ENCODE data around the gene KCNJ14.
"Not testable (repeated sequence)": the region's sequence is repeated elsewhere in the genome, so short reads cannot be mapped to it uniquely, and the experiment has no call there.

KCNJ14 gene

DNA sequence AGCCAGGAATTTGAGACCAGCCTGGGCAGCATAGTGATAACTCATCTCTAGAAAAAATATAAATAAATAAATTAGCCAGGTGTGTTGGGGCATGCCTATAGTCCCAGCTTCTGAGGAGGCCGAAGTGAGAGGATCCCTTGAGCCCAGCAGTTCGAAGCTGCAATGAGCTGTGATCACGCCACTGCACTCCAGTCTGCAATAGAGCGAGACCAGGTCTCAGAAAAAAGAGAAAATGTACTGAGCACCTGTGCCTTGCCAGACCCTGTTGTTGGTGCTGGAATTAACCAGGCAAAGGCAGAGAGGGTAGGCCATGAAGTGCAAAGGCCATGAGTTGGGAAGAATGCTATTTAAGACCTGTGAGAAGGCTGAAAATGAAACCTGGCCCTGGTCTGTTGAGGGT is 16.5 kb downstream of the KCNJ14 start:
- DNase-seq (ENCODE audit: low spot score): no peak

DNA sequence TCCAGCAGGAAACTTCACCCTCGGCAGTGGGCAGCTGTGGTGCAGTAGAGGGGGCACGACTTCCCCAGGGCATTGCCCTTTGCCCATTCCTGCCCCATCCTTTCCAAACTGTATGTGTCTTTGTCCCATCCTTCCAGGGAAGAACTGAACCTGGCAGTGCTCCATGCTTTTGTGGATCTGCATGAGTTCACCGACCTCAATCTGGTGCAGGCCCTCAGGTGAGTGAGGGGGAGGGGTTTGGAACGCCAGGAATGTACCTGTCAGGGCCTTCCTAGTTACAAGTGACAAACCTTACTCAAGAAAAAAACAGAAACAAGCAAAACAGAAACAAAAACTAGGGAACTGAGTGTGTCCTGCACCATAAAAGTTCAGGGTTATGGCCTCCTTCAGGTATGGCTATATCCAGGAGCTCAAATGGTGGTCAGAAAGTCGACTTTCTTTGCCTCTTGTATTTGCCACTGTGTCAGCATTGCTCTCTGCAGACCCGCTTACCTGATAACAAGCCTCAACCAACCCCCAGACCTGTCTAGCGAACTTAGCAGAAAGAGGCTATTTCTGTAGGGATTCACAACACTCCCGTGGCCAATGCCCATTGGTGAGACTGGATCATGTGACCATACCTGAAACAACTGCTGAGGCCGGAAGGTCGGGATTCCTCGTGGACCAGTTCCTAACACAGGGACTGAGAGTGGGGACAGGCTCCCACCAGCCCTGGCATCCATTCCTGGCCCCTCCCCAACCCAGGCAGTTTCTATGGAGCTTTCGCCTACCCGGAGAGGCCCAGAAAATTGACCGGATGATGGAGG is 18.0 kb downstream of the KCNJ14 start:
- DNase-seq (ENCODE audit: low spot score): peak; percentile 76

DNA sequence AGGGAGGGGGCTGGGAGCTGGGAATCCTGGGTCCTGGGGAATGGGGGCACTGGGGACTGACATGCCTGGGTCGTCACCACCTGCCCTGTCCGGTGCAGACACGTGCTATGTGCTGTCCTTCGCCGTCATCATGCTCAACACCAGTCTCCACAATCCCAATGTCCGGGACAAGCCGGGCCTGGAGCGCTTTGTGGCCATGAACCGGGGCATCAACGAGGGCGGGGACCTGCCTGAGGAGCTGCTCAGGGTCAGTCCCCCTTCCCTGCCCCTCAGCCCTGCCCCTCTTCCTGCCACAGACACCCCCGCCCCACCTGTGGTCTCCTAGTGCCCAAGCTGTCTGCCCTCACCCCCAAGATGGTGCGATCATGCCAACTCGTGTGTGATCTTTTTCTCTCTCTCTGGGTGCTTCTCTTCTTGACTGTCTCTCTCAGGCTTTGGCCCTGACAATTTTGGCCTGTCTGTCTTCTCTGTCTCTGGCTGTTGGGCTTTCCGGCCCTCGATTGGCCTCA is 18.8 kb downstream of the KCNJ14 start:
- no peak for DNase-seq (ENCODE audit: low spot score)

DNA sequence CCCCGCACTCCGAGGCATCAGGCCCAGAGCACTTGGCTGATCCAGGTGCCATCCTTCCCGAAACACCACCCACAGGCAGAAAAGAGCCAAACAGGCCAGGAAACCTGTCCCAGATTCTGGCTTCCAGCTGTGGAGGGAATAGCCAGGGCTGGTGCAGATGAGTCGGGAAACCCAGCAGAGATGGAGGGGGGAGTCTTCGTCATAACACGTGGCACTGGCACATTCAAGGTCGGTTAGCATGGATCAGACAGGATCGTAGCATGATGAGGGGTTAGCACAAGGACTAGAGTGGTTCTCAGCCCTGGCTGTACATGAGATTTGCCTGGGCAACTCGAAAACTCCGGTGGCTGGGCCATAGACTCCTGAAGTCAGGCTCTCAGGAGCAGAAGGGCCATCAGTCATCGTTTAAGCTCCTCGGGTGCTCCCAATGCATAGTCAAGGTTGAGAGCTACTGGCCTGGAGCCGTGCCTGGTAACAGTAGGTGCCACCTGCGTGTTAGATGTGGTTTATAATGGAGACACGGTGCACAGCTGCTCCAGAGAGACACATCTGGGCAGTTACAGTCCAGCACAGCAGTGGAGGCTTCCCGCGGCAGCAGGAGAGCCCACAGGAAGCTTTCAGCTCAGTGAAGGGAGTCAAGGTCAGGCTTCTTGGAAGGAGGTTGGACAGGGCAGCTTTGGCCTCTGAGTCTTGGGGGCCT is 20.1 kb downstream of the KCNJ14 start:
- no peak for DNase-seq (ENCODE audit: low spot score)

DNA sequence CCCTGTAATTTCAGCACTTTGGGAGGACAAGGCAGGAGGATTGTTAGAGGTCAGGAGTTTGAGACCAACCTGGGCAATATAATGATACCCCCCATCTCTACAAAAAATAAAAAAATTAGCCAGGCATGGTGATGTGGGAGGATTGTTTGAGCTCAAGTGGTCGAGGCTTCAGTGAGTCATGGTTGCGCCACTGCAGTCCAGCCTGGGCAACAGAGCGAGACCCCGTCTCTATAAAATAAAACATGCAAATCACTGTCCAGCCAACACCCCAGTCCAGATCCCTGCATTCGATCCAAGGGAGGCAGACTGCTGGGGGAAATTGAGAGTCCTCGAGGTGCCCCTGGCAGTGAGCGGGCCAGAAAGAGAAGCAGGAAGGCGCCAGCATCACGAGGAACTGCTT is 20.8 kb downstream of the KCNJ14 start:
- no peak for DNase-seq (ENCODE audit: low spot score)

DNA sequence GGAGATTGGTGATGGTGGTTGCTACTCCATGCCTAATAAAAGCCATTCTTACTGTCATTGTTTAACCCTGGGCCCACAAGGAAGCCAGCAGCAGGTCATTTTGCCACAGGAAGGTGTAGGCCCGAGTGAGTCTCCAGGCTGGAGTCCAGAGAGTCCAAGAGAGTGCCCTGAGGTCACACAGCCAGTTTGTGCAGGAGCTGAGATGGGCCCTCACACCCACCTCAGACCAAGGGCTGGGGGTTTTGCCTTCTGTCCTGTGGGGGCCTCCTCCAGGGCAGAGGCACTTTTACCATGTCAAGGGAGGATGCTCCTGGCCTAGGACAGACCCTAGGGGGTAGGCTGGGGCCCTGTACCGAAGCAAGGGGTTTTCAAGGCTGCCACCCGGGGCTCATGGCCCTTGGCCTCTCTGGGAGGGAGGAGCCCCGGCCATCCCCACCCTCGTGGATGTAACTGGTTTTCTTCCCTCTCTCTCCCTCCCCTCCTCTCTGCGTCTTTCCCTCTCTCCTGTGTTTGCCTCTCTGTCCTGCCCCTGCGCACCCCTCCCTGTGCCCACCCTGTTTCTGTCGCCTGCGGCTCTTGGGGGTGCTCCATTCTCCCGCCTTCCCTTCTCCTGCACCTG is 21.8 kb downstream of the KCNJ14 start:
- DNase-seq (ENCODE audit: low spot score): no peak

DNA sequence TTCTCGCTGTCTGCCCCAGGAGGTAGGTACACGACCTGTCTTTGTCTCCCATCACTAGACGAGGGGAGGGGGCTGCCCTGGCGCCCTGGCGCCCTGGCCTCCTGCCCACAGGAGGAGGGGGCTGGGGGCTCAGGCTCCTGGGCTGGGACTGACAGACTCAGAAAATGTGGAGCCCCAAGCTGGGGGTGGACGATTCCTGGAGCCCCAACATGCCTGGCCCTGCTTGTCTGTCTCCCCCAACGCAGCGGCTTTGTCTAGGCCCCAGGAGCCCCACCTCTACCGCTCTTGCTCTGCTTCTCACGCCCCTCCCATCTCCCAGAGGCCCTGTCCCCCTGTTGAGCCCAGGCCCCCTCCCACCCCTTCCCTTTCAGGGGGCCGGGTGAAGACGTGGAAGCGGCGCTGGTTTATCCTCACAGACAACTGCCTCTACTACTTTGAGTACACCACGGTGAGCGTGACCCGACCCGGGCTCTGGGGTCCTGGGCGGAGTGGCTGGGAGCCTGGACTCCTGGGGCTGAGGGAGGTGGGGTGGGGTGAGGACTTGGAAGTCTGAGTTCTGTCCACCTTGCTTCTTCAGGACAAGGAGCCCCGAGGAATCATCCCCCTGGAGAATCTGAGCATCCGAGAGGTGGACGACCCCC is 22.4 kb downstream of the KCNJ14 start:
- no peak for DNase-seq (ENCODE audit: low spot score)

DNA sequence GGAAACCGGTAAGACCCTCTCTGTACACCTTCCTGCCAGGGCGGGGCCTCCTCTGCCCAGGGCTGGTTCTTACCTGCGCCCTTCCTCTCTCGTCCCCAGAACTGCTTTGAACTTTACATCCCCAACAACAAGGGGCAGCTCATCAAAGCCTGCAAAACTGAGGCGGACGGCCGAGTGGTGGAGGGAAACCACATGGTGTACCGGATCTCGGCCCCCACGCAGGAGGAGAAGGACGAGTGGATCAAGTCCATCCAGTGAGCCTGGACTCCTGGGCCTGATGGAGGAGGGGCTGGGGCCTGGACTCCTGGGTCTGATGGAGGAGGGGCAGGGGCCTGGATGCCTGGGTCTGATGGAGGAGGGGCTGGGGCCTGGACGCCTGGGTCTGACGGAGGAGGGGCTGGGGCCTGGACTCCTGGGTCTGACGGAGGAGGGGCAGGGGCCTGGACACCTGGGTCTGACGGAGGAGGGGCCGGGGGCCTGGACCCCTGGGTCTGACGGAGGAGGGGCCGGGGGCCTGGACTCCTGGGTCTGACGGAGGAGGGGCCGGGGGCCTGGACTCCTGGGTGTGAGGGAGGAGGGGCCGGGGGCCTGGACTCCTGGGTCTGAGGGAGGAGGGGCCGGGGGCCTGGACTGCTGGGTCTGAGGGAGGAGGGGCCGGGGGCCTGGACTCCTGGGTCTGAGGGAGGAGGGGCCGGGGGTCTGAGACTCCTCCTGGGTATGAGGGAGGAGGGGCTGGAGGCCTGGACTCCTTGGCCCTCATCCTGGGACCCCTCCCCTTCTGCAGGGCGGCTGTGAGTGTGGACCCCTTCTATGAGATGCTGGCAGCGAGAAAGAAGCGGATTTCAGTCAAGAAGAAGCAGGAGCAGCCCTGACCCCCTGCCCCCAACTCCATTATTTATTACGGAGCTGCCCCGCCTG is 23.2 kb downstream of the KCNJ14 start:
- no peak for DNase-seq (ENCODE audit: low spot score)

DNA sequence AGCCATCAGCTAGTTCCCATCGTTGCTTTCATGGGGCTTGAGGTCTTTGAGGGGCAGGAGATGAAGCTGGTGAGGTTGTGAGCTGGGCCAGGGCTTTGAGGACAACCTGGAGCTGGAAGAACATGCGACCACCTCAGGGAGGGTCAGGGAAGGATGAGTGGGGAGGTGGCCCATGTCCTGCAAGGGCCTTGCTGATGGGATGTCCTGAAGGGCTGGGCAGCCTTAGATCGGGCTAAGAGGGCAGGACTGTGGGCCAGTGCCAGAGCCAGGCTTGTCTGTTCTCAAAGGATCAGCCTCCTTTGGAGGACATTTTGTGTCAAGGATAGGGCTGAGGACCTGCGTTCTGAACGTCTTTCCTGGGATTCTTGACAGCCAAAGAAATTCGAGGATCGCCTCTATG is 24.3 kb downstream of the KCNJ14 start:
- no peak for DNase-seq (ENCODE audit: low spot score)

DNA sequence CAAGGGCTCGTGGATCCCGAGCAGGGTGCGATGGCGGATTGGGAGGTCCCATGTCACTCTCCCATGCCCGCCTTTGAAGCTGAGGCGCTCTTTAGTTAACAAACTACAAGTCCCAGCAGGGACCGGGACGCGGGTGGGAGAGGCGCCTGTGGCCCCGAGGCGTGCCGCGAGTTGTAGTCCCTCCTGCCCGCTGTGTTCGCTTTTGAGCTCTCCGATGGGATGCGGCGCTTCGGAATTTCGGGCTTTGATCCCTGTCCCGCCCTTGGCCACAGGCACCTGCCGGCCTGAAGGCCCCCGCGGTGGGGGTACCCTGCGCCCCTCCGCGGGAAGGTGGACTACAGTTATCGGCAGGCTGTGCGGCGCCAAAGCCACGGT is 24.8 kb downstream of the KCNJ14 start:
- no peak for DNase-seq (ENCODE audit: low spot score)

DNA sequence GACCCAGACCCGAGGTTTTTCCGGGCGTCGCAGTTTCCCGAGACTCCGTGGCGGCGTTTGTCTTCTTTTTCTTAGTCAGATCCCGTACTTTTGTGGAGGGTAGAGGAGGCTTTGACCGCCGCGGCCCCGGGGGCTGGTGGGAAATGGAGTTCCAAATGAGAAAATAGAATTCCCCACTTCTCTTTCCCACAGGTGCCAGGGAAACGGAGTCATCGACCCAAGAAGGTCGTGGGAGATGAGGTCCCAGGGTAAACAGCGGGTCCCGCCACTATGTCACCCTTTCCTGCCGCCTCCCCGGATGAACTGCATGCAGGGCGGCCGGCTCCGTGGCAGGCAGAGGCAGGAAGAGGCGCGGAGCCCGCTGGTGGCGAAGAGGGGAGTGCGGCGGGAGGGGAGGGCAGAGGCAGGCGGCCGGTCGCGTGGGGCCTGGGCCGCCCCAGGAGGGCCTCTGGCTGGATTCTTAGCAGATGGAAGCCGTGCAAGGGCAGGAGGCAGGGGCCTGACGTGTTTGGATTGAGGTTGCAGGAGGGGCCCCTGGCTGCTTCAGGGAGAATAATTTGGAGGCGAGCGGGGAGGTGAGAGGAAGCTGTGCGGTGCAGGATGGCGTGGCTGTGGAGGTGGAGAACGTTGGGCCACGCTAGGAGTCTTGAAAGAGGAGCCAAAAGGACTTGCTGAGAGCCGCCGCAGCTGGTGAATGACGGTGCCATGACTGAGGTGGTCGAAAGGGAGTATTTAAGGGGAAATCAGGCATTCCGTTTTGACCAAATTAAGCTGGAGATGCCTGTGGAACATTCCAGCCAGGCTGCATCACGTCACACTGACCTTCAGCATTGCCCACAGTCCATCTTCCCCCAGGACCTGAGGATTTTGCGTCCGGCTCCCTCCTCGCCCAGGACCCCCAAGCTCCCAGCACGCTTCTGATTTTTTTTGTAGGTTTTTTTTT is 25.5 kb downstream of the KCNJ14 start:
- DNase-seq (ENCODE audit: low spot score): no peak

DNA sequence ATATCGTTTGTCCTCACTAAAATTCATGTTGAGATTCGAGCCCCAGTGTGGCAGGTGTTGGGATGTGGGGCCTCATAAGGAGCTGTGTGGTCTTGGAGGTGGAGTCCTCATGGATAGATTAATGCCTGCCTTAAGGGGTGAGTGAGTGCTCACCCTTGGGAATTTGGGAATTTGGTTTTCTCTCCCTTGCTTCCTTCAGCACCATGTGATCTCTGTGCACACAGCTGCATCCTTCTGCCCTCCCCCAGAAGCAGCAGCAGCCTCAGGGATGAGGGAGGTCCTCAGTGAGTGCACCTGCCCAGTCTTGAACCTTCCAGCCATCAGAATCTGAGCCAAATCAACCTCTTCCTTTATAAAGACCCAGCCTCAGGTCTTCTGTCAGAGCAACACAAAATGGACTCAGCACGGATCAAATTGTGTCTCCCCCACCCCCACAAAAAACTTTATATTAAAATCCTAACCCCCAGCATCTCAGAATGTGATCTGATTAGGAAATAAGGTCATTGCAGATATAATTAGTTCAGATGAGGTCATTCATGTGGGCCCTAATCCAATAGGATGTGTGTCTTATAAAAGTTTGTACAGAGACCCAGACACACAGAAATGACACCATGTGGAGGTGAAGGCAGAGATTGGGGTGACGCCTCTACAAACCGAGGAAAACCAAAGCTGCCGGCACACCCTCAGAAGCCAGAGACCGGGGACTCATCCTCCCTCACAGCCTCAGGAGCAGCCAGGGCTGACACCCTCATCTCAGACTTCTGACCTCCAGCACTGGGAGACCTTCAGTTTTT is 26.7 kb downstream of the KCNJ14 start:
- DNase-seq (ENCODE audit: low spot score): no peak

DNA sequence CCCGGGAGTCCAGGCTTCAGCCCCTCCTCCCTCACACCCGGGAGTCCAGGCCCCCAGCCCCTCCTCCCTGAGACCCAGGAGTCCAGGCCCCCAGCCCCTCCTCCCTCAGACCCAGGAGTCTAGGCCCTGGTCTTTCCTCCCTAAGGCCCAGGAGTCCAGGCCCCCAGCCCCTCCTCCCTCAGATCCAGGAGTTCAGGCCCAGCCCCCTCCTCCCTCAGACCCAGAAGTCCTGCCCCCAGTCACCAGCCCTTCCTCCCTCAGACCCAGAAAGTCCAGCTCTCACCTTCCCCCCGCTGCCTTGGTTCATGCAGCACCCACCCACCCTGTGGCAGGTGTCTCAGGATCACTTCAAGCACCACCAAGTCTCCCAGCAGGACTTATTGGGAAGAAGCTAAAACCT is 27.9 kb downstream of the KCNJ14 start:
- DNase-seq (ENCODE audit: low spot score): no peak

DNA sequence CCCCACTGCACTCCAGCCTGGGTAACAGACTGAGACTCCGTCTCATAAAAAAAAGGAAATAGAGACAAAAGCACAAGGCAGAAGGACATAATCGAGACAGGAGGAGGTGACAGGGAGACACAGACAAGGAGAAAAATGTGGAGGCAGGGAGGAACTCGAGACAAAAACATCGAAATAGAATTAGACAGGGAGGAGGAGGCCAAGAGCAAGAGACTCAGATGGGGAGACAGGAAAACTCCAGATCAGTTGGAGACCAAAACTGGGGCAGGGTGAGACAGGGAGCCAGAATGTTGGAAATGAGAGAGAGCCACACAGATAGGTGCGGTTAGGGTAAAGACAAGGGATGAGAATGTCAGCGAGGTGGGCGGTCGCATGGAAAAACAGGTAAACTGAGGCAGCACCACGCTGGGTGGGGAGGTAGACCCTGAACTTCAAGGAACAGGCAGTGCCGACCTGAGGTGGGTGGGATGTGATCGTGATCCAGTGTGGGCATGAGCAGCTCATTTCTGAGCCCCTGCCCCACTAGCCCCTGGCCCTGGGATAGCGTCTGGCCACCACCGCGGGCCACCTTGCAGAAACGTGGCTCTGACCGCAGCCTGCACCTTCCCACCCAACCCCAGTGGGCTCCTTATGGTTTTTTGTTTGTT is 29.0 kb downstream of the KCNJ14 start:
- DNase-seq (ENCODE audit: low spot score): no peak

DNA sequence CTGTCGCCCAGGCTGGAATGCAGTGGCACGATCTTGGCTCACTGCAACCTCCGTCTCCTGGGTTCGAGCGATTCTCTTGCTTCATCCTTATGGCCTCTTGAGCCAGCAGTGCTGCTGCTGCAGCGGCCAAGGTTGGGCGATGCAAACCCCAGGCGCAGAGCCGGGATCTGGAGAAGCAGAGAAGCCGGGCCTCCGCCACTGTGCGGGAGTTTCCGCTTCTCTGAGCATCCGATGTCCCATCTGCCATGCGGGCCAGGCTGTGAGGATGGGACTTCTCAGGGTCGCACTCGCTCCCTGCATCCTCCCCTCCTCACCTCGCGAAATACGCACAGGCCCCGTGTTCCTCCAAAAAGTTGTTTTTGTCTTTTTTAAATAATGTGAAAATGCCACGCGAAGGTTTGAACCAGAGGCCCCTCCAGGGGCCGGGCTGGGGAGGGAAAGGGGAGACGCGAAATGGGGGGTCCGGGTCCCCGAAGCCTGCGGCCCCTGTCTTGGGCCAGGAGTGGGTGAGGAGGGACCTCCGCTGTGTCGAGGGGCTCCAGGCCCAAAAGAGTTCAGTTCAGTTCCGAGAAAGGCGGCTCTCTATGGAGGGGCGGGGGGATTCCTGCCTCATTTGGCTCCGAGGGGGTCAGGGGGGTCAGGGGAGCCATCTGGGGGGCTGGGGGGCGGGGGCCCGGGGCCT is 29.7 kb downstream of the KCNJ14 start:
- DNase-seq (ENCODE audit: low spot score): no peak

DNA sequence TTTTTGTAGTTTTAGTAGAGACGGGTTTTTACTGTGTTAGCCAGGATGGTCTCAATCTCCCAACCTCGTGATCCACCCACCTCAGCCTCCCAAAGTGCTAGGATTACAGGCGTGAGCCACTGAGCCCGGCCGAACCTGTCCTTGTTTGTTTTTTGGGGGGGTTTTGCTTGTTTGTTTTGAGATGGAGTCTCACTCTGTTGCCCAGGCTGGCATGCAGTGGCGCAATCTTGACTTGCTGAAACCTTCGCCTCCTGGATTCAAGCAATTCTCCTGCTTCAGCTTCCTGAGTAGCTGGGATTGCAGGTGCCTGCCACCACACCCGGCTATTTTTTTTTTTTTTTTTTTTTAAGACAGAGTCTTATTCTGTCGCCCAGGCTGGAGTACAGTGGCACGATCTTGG is 31.3 kb downstream of the KCNJ14 start:
- DNase-seq (ENCODE audit: low spot score): not testable (repeated sequence)

DNA sequence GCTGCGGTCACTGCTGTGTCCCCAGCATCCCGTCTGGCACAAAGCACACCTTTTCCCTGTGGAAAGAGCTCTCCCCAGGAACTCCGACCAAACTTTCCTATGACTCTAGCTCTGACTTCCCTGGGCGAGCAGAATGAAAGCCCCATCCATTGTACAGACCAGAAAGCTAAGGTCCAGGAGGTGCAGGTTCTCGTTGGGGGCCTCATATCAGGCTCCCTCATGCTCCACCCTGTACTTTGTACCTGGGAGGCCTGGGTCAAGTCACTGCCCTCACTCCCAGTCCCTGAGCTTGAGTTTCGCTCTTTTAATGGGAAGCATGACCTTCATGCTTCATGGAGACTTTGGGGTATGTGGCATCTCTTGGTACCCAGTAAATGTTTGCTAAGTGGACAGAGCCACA is 32.2 kb downstream of the KCNJ14 start:
- no peak for DNase-seq (ENCODE audit: low spot score)

DNA sequence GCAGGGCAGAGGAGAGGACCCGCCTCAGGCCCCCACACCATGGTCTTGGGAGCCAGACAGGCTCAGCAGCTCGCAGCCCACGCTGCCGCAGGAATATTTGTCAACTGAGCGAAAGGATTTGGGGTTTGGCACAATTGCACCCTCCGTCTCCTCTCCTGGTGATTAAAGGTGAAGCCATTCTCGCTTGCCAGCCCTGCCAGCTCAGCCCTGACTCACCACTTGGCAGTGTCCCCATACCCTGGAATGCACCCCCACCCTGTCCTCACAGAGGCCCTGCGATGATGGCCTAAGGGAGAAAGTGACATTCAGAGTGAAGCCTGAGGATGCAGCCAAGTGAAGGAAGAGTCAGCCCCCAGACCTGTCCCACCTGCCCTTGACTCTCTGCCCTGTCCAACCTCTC is 32.6 kb downstream of the KCNJ14 start:
- peak; percentile 94 for DNase-seq (ENCODE audit: low spot score)

All from kidney tubule cell (primary cell).